Nephron (organoid): Measurements from ENCODE around the gene TRAP1.

Source experiments
- H3K27ac Mint-ChIP-seq, 3 experiments: 2 replicates each; pipeline ENCODE4 v1.8.0; 2020; ENCODE audit warnings: mixed read lengths in 3 of 3, mild to moderate bottlenecking in 2 of 3, moderate library complexity in 1 of 3
- H3K27me3 Mint-ChIP-seq: 2 replicates; pipeline ENCODE4 v1.8.0; 2021; ENCODE audit warnings: low read depth, mild to moderate bottlenecking, moderate library complexity, mixed read lengths
- H3K36me3 Mint-ChIP-seq: 2 replicates; pipeline ENCODE4 v1.8.0; 2020; ENCODE audit warnings: low read depth, mixed read lengths
- H3K4me1 Mint-ChIP-seq: 2 replicates; pipeline ENCODE4 v1.8.0; 2020; ENCODE audit warnings: mixed read lengths
- H3K4me3 Mint-ChIP-seq, 3 experiments: 2 replicates each; pipeline ENCODE4 v1.8.0; 2020; ENCODE audit warnings: mild to moderate bottlenecking in 3 of 3, mixed read lengths in 3 of 3, moderate library complexity in 2 of 3
- H3K9me3 Mint-ChIP-seq: 2 replicates; pipeline ENCODE4 v1.8.0; 2020; ENCODE audit warnings: mixed read lengths
- TF ChIP-seq, protein P1 (sequence below), 3 experiments: fragments of 200-600 bp; sonication (generic); IDR thresholded peaks; one replicate each; pipeline ENCODE4 v1.5.0; 2021; ENCODE audit warnings: antibody characterized with exemption in 3 of 3; ENCODE audit not compliant: unreplicated experiment in 3 of 3

The TRAP1 gene

DNA sequence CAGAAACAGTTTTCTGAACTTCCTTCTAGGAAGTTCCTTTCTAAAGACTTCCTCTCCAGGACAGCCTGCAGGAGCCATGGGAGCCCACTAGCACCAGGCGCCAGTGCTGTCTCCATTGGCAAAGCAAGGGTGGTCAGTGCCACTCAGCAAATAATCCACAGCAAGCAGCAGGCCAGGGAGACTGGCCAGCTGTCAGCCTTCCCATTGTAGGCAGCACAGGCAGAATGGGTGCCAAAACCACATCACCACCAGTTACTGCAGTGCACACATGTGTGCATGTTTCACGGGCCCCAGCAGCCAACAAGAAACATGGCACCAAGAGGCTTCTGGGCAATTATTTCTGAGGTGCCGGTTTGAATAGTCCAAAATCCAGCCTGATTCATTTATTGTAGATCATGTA is 36.1 kb downstream of the TRAP1 start:
- Mint-ChIP-seq H3K27ac (no peak overlapping the region), H3K9me3 (peaks cover 4% of the 10 kb centered on the region), H3K4me1 (no peaks in the 10 kb centered on the region), H3K36me3 (peaks cover 64% of the 10 kb centered on the region), H3K27me3 (peaks cover 3% of the 10 kb centered on the region), H3K4me3 (no peak overlapping the region)
- TF ChIP-seq, protein P1, sequence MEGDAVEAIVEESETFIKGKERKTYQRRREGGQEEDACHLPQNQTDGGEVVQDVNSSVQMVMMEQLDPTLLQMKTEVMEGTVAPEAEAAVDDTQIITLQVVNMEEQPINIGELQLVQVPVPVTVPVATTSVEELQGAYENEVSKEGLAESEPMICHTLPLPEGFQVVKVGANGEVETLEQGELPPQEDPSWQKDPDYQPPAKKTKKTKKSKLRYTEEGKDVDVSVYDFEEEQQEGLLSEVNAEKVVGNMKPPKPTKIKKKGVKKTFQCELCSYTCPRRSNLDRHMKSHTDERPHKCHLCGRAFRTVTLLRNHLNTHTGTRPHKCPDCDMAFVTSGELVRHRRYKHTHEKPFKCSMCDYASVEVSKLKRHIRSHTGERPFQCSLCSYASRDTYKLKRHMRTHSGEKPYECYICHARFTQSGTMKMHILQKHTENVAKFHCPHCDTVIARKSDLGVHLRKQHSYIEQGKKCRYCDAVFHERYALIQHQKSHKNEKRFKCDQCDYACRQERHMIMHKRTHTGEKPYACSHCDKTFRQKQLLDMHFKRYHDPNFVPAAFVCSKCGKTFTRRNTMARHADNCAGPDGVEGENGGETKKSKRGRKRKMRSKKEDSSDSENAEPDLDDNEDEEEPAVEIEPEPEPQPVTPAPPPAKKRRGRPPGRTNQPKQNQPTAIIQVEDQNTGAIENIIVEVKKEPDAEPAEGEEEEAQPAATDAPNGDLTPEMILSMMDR (IDR thresholded peaks at IDR 0.05; ENCODE audit: unreplicated experiment in 3 of 3) = no peak

DNA sequence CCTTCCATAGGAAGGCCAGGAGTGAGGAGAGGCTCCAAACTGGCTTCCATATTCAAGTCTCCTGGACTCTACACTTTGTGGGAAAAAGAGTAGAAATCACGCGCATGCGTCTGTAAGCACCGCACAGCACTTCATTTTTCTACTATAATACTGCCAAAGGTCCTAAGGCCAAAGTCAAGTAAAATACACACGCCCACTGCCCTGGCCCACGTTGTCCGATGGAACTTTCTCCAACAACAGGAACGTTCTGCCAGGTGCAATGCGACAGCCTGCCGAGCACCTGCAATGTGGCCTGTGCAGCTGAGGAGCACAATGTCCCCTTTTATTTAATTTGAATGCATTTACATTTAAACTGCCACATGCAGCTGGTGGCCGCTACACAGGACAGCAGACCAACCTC is 39.3 kb downstream of the TRAP1 start:
- TF ChIP-seq, protein P1 (IDR thresholded peaks at IDR 0.05; ENCODE audit: unreplicated experiment in 3 of 3) = no peak
- H3K27ac Mint-ChIP-seq = no peak overlapping the region
- peaks cover 64% of the 10 kb centered on the region for H3K36me3 Mint-ChIP-seq
- no peaks in the 10 kb centered on the region for H3K4me1 Mint-ChIP-seq
- H3K9me3 Mint-ChIP-seq = peaks cover 4% of the 10 kb centered on the region
- no peaks in the 10 kb centered on the region for H3K27me3 Mint-ChIP-seq
- no peak overlapping the region for H3K4me3 Mint-ChIP-seq

DNA sequence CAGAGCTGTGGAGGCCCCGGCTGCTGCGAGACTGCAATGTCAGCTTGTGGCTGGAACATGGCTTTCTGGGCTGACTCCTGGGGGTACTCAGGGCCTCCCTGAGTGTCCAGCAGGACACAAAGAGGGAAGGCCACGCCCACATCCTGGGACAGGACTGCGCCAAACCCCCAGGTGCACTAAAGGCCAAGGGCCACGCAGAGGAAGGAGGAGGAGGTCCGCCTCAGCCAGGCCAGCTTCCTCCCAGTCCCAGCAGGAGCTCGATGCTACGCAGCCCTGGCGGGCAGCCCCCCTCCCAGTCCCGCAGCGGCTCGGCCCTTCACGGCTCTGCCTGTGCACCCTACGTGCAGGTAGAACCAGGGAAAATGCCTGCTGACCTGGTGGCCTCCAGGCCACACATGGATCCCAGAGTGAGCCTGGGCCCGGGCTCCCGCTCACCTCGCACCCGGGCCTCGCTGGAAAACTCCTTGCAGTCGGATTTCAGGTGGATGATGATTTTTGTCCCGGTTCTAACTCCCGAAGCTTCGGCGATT is 41.7 kb downstream of the TRAP1 start:
- no peaks in the 10 kb centered on the region for H3K27me3 Mint-ChIP-seq
- H3K4me3 Mint-ChIP-seq = no peak overlapping the region
- H3K27ac Mint-ChIP-seq = no peak overlapping the region
- H3K36me3 Mint-ChIP-seq = peaks cover 57% of the 10 kb centered on the region
- no peaks in the 10 kb centered on the region for H3K9me3 Mint-ChIP-seq
- TF ChIP-seq, protein P1 (IDR thresholded peaks at IDR 0.05; ENCODE audit: unreplicated experiment in 3 of 3) = no peak
- H3K4me1 Mint-ChIP-seq = no peaks in the 10 kb centered on the region

DNA sequence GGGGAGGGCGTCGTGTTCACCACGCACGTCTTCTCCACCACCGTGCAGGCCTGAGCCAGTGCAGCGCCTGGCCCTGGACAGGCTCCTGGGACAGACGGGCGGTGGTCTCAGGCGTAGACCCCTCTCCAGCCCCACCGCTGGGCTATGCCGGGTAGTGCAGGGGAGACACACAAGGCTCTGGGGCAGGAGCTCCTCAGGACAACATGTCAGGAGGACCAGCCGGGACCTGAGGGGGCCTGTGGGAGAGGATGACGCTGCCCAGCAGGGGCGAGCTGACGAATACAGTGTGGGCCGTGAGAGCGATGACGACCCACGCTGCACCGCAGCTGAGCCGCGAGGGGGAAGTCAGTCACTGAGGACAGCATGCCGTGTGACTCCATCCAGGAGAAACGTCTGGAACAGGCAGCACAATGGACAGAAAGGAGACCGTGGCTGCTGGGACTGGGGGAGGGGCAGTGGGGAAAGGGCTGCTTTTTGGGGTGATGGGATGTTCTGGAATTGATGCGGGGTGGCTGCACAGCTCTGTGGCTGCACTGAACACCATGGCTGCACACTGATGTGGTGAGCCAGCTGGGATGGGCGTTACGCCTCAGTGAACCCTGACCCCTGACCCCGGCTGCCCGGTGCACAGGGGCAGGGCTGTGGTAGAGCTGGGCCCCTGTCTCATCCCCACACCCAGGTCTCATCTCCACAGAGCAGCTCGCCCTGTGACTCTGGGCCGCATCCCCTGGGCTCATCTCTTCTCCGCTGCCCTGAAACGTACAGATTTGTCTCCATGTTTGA is 42.6 kb downstream of the TRAP1 start:
- no peaks in the 10 kb centered on the region for H3K9me3 Mint-ChIP-seq

DNA sequence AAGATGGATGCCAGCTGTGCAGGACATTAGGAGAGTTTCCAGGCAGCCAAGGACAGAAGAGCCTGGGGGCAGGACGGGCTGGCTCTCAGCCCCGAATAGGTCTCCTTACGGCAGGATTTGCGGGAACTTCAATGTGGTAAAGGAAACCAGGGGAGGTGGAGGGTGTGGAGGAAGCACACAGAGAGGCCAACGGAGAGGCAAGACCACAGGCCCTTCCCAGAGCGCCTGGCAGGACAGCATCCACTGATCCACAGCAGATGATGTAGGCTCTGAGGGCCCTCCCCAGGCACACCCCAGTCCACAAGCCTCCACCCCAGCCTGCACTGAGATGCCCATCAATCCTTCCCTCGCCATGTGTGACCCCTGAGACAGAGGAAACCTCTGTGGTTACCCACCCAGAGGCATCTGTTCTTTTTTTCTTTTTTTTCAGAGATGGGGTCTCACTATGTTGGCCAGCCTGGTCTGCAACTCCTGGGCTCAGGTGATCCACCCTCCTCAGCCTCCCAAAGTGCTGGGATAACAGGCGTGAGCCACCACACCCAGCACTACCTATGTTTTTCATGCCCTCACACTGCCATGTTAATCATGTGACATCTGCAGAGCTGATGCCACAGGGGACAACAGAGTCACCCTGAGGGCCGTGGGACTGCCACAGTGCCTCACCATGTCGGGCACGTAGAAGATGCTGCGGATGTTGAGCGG is 43.5 kb downstream of the TRAP1 start:
- Mint-ChIP-seq H3K36me3 (peaks cover 60% of the 10 kb centered on the region), H3K27me3 (no peaks in the 10 kb centered on the region), H3K4me1 (no peaks in the 10 kb centered on the region), H3K9me3 (no peaks in the 10 kb centered on the region), H3K4me3 (no peak overlapping the region), H3K27ac (no peak overlapping the region)
- TF ChIP-seq, protein P1 (IDR thresholded peaks at IDR 0.05; ENCODE audit: unreplicated experiment in 3 of 3) = no peak

More for the DNA sequence above, 42.6 kb downstream of the TRAP1 start:
- H3K27ac Mint-ChIP-seq = no peak overlapping the region
- TF ChIP-seq, protein P1 (IDR thresholded peaks at IDR 0.05; ENCODE audit: unreplicated experiment in 3 of 3) = no peak
- H3K4me1 Mint-ChIP-seq = no peaks in the 10 kb centered on the region
- H3K27me3 Mint-ChIP-seq = no peaks in the 10 kb centered on the region
- H3K4me3 Mint-ChIP-seq = no peak overlapping the region
- H3K36me3 Mint-ChIP-seq = peaks cover 60% of the 10 kb centered on the region
